HG03060 (cell line): ENCODE data around the gene SLC29A1.
"Not testable (repeated sequence)": the region's sequence is repeated elsewhere in the genome, so short reads cannot be mapped to it uniquely, and the experiment has no call there.

Source experiments
- ATAC-seq: cut with Tn5 transposase; IDR thresholded peaks from one replicate; pipeline ENCODE4 v1.9.1; 2021; ENCODE audit warnings: low read depth, moderate number of reproducible peaks; ENCODE audit not compliant: unreplicated experiment

SLC29A1 gene

DNA sequence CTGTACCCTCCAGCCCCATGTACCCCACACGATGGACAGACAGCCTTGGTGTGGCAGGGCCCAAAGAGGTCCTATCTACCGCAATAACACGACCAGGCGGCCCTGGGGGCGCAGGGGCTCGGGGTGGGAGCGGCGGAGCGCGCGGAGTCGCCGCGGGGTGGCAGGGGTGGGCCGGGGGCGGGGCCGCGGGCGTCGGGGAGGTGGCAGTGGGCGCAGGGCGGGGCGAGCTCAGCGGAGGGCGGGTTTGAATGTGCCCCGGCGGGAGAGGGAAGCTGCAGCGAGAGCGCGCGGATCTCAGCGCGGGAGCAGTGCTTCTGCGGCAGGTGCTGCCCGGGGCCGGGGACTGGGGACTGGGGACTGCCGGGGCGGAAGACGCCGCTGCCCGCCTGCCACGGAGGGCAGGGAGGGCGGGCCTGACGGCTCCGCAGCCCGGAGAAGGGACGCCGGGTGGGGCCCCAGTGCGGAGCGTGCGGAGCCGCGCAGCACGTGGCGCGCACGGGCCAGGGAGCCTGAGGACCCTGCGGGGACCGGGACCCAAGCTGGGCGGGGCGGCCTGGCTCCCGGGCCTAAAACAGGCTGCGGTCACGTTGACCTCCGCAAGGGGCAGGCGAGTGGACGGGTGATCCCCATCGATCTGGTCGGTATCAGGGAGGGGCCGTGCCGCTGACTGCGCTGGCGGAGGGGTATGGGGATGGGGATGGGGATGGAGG lies at the start of gene SLC29A1:
TSS of gene SLC29A1 (plus strand) at position 277 of the 710 bp plus-strand sequence. CDS start 3,719 bp downstream, outside the sequence.
- no peak for ATAC-seq

DNA sequence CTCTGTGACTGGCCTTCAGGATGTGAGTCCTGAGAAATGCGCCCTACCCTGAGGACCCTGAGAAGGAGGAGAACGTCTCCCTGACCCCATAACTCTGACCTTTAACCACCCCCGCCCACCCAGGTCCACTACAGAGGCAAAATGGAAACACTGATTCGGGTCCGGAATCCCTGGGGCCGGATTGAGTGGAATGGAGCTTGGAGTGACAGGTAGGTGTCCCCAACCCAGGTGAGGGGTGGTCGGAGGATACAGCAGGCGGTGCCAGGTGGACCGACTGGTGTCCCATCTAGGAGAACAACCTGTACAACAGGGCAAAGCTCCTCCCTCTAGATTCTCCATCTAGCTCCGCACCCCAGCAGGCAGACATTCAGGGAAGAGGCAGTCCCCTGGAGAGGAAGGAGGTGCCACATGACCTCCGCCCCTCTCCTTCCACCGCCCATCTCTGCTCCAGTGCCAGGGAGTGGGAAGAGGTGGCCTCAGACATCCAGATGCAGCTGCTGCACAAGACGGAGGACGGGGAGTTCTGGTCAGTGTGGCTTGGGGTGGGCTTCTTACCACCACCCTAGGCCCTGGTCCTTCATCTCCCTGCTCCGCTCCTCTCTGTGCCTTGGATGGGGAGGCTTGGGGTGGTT lies 47.1 kb upstream of the SLC29A1 start:
- ATAC-seq: no peak

DNA sequence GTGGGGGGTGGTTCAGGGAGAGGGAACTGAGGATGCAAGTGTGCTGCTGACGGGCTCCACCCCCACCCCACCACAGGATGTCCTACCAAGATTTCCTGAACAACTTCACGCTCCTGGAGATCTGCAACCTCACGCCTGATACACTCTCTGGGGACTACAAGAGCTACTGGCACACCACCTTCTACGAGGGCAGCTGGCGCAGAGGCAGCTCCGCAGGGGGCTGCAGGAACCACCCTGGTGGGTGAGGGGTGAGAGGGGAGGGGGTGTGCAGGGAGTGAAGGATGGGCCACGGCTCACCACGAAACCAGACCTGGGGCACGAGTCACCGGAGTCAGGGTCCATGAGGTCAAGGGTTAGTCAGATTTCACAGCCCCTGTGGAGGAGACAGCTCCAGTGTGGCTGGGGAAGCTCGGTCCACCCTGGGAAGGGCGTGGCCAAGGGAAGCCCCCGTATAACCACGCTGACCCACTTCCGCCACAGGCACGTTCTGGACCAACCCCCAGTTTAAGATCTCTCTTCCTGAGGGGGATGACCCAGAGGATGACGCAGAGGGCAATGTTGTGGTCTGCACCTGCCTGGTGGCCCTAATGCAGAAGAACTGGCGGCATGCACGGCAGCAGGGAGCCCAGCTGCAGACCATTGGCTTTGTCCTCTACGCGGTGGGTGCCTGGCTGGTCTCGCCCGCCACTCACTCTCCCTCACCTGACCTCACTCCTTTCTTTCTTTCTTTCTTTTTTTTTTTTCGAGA lies 46.5 kb upstream of the SLC29A1 start:
- peak; percentile 57 for ATAC-seq

DNA sequence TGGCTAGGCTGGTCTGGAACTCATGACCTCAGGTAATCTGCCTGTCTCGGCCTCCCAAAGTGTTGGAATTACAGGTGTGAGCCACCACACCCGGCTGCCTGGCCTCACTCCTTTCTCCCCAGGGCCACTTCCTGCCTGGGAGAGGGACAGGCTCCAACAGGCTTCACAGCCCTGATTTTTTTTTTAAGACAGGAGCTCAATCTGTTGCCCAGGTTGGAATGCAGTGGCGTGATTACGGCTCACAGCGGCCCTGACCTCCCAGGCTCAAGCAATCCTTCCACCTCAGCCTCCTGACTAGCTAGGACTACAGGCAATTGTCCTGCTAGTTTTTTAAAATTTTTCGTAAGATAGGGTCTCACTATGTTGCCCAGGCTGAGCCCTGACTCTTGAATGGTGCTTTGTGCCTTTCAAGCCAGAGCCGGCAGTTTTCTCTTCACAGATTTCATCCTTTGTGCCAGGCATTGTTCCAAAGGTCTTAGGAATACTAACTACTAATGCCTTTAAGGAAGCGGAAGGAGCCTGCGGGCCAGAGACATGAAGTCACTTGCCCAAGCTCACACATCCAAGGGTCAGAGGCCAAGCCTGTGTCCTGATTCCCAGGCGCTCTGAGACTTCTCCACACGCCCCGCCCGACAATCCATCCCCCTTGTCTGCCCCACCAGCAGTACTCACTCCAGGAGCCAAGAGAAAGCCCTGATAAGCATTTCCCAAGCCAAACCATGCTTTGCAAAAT lies 45.5 kb upstream of the SLC29A1 start:
- no peak for ATAC-seq

DNA sequence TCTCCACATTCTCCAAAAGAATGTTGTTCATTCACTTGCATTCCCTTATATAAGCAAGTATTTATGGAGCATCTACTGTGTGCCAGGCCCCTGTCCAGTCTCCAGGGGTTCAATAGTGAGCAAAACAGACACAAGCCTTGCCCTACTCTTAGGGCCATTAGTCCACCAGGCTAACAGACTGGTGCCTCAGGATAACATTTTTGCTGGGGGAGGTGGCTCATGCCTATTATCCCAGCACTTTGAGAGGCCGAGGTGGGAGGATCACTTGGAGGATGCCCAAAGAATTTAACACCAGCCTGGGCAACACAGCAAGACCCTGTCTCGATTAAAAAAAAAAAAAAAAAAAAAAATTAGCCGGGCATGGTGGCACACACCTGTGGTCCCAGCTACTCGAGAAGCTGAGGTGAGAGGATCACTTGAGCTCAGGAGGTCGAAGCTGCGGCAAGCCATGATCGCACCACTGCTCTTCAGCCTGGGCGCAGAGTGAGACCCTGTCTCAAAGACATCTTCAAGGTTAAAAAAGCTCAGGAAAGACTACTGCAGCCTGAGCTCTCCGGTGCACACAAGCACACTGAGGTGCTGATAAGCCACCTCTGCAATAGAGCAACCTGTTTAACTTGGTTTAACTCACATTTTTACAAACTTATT lies 44.8 kb upstream of the SLC29A1 start:
- ATAC-seq: no peak

DNA sequence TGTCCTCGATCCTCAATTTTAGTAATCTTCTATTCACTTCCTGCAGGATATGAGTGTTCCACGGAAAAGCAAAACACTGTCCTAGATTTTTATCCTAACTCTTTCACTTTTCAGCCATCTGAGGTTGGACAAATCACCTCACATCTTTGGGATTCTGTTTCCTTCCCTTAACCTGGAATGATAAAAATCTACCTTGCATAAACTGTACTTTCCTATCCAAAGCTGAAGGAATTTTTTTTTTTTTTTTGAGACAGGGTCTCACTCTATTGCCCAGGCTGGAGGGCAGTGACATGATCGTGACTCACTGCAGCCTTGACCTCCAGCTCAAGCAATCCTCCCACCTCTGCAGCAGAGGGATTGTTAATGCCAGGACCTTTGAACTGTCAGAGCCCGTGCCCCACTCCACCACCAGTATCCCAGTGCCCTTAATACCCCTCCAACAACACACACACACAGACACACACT lies 44.3 kb upstream of the SLC29A1 start:
- no peak for ATAC-seq

DNA sequence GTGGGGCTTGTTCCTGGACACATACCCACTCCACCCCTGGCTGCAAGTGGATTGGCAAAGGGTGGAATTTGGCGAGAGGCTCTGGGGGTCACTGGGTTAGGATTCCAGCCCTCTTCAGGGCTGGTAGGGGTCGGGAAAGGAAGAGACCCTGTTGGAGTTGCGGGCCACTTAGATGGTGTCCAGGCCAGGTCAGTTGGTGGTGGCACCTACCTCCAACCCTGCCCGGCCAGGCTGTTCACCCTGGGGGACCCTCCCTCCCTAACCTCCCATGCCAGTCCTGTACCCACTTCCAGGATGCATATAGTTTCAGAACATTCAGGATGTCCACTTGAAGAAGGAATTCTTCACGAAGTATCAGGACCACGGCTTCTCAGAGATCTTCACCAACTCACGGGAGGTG lies 43.7 kb upstream of the SLC29A1 start:
- no peak for ATAC-seq

DNA sequence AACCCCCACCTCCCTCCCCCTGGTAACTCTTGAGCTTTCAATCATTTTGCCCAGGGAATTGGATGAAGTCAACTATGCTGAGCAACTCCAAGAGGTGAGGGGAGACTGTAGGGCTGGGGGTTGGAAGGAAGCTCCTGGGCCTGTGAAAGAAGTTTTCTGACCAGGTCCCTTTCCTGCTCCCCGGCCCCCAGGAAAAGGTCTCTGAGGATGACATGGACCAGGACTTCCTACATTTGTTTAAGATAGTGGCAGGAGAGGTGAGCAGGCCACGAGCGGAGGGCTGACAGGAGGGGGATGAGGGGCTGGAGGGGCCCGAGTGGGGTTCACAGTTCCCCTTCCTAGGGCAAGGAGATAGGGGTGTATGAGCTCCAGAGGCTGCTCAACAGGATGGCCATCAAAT lies 43.0 kb upstream of the SLC29A1 start:
- no peak for ATAC-seq

DNA sequence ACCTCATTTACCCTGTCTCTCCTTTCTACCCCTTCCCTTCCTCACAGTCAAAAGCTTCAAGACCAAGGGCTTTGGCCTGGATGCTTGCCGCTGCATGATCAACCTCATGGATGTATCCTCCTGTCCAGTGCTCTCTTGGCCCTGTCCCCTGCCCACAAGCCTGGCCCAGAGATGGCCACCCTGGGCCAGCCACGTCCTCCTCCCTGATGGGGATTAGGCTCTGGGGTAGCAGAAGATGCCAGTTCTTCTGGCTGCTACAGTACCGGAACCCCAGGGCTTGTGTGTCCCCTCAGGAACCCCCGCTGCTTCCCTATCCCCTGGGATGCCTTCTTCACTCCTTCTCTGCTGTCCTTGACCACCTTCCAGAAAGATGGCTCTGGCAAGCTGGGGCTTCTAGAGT lies 42.5 kb upstream of the SLC29A1 start:
- no peak for ATAC-seq

DNA sequence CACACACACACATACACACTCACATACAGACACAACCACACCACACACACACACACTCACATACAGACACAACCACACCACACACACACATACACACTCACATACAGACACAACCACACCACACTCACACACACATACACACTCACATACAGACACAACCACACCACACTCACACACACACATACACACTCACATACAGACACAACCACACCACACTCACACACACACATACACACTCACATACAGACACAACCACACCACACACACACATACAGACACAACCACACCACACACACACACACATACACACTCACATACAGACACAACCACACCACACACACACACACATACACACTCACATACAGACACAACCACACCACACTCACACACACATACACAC lies 41.6 kb upstream of the SLC29A1 start:
- ATAC-seq: not testable (repeated sequence)

DNA sequence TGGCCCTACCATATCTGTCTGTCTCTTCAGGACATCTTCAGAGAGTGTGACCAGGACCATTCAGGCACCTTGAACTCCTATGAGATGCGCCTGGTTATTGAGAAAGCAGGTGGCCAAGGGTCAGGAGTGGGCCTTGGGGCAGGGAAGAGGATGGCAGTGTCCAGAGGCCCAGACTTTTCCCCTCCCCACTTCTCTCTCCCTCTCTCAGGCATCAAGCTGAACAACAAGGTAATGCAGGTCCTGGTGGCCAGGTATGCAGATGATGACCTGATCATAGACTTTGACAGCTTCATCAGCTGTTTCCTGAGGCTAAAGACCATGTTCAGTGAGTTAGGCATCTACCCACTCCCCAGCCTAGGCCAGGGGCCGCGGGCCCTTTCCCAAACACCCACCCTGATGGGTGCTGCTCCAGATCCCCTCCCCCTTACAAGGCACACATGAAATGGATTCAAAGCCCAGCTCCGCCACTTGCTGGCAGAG lies 40.4 kb upstream of the SLC29A1 start:
- ATAC-seq: no peak

DNA sequence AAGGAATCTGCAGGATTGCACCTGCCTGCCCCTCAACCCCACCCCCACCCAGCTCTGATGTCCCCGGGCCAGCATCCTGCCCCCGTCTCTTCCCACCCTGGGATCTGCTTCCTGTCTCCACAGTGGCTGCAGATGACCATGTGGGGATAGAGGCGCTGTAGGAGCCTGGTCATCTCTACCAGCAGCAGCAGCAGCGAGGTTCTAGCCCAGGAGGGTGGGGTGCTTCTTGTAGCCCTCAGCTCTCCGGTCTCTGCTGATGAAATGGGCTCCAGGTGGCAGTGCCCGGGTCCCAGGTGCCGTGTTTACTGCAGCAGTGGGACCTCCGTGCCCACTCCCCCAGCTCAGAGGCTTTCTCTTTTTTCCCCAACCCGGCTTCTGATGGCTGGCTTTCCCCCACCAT lies 39.6 kb upstream of the SLC29A1 start:
- ATAC-seq: no peak

DNA sequence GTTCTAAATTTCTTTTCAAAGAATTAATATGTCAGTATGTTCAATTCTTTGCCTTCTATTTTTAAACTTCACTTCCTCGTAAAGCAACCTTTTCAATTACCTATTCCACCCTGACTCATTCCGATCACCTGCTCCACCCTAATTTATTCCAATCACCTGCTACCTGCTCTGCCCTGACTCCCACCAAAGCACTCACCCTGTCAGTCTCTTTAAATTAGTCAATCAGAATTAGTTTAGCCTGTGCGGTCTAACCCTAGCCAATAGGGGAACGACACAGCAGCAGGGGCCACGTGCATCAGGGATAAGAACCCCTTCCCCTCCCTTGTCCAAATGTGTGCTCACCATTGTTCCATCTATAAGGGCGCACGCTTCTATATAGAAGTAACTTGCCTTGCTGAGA lies 38.0 kb upstream of the SLC29A1 start:
- ATAC-seq: not testable (repeated sequence)

DNA sequence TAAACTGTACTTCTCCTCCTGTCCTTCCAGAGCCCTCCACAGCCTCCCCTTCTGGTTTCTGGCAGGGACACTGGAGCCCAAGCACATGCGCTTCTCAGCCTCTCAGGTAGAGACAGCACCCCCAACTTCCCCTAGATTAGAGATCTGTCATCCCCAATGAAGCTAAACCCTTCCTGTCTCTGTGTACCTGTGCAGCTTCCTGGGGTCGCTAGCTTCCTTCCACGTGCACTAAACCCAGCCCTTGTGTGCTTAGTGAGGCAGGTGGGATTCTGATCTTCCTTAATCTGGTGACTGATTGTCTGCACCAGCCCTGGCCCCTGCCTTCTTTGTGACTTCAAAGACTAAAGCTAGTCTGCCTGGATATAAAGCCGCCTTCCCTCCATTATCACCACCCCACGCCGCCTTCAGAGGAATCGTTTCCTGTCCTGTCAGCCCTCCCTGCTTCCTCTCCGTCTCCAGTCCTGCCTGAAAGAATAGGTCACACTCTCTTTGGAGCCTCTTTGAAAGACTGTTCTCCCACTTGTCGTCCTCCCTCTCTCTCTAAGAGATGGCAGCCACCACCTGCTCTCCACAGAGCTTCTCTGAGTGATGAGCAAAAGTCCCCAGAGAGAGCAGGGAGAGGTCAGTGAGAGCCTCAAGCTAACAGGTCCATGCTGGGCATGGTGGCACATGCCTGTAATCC lies 37.3 kb upstream of the SLC29A1 start:
- ATAC-seq: no peak

DNA sequence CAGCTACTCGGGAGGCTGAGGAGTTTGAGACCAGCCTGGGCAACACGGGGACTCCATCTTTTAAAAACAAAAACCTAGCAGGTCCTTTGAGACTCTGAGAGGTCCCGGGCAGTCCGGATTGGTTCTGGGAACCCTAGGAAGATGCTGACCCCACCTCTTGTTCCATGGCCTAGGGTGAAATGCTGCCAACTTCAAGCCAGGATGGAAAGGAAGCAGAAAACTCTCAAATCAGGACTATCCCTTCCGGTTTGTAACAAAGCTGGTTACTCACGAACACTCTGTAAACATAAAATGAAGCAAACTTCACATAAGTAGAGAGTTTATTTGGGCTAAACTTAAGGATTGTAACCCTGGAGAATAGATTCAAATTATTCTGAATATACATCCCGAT lies 36.8 kb upstream of the SLC29A1 start:
- no peak for ATAC-seq

DNA sequence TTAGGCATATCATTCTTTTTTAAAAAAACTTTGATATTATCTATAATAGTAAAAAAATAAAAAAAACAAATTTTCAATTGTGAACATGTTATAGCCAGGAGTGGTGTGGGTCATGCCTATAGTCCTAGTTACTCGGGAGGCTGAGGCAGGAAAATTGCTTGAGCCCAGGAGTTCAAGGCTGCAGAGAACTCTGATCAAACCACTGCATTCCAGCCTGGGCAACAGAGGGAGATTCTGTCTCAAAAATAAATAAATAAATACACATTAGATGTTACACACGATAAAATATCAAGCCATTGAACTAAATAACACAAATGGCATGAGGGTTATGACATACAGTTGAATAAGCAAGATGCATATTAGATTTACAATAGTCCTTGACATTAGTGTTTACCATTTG lies 34.6 kb upstream of the SLC29A1 start:
- ATAC-seq: no peak

DNA sequence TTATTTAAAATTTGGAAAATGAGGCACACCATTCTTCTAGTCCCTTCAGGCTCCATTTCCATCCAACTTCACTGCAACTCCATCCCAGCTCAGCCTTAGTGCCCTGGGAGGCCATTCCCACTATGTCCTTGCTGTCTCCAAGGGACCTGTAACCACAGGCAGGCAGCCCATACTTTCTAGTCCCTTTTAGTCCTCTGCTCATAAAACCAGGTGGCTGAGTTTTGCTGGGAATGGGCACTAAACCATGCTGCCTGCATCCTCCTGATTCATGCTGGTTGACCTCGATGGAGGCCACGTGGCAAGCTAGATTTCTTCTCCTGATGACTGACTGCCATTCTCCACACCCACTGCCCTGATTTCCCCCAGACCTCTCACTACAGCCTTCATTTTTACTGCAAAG lies 34.1 kb upstream of the SLC29A1 start:
- ATAC-seq: no peak

DNA sequence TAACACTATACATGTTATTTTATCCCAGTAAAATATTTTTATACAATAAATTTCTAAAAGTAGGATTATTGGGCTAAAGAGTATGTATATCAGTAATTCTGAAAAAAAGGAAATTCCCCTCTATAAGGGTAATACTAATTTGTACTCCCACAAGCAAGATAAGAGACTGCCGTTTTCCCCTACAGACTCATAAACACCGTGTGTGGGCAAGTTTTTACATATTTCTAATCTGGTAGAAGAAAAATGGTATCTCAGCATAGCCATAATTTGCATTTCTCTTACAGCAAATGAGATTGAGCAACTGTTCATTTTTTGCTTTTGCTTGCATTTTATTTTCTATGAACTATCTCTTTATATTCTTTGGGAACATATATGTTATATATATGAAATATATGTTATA lies 32.7 kb upstream of the SLC29A1 start:
- no peak for ATAC-seq

DNA sequence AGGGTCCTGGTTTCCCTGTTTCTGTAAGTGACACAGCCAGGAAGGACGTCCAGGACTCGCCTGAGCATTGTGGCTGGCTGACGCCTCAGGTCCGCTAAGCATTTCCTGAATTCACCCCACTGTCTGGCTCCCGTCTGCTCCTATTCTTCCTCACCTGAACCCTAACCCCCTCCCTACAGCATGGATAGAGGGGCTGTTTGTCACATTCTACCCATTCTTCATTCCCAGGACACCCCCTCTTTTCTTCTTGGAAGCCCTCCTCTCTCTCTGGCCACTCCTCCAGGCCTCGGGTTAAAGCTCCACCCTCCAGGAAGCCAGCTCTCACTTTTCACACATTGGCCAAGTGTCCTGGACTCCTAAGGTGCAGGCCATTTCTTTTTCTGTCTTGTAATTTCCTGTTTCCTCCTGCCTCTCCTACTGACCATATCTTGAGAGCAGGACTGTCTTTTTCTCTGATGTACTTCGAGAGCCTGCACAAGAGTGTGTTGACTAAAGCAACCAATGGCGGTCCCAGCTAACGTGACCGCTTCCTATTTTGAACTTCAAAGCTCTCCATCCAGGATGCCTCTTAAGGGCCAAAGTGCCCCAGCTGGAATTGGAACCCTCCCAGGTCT lies 30.9 kb upstream of the SLC29A1 start:
- ATAC-seq: no peak
